Subcutaneous adipose tissue (tissue), 4 donors: ENCODE results near the gene AMHR2. TPM values are rescaled to one million over a fixed set of nuclear protein-coding genes. Genes with fewer than 3 reads are reported as not detected.

Experiments used
- CTCF ChIP-seq: fragments of 450-650 bp; IDR thresholded peaks from one replicate; pipeline ENCODE4 v1.5.1; 2016; ENCODE audit warnings: low read depth, mild to moderate bottlenecking, control low read depth, antibody characterized with exemption, moderate library complexity
- total RNA-seq, 4 donors: library from RNA; depleted of rRNA; stranded (reverse); fragments of >200 nt; gene quantifications; one replicate each; pipeline ENCODE4 v1.1.0, GENCODE V29; 2016

The AMHR2 gene
- total RNA-seq, 4 donors from 2014 or later = 0.22 TPM; not detected in 3

DNA sequence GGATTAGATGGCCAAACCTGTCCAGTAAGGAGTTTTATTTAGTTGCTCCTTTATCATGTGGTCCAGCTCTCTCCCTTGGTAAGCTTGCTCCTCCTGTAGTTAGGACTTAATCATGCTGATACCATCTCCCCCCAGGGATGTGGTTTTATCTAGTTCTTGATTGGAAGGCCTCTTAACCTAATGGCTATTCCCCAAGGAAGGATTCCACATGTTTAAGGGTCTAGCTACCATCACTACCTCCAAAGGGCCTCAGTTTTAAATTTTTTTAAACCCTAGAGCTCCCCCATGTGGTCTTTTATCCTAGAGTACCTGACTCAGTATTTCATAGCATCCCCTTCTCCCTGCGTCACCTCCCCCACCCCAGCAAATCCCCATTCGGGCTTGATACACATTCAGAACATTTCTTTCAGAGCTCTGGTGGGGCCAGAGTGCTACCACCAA is 53.1 kb downstream of the AMHR2 start:
- TF ChIP-seq CTCF = no peak

- no peak for TF ChIP-seq CTCF
These were observed 55.2 kb downstream of the AMHR2 start for GRCh38 chr12:53478865-53479264.

DNA sequence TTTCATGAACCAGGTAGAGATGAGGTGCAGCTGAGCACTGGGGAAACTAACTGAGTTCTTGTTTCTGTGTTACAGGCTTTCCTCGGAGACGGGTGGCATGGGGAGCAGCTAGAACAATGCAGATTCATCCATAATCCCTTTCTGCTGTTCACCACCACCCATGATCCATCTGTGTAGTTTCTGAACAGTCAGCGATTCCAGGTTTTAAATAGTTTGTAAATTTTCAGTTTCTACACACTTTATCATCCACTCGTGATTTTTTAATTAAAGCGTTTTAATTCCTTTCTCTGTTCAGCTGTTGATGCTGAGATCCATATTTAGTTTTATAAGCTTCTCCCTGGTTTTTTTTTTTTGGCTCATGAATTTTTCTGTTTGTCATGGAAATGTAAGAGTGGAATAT is 55.7 kb downstream of the AMHR2 start:
- TF ChIP-seq CTCF = no peak

- no peak for TF ChIP-seq CTCF
These were observed 57.1 kb downstream of the AMHR2 start for GRCh38 chr12:53480491-53481442.

Other genes starting within 250 kb of the AMHR2 start
- gene ZNF740, start 243.1 kb upstream of the AMHR2 start, total RNA-seq = 10 to 100 TPM; 14.0 to 22.3 (median 17.7) TPM
- 100 to 1,000 TPM in 2 of 4 donors, 10 to 100 TPM in 2; 63.7 to 215 (median 101) TPM for gene CSAD, start 242.9 kb upstream of the AMHR2 start, total RNA-seq
- gene ITGB7, start 216.6 kb upstream of the AMHR2 start, total RNA-seq = 1 to 10 TPM in 3 of 4 donors, under 1 TPM in 1; 0.49 to 8.1 (median 3.0) TPM
- gene RARG, start 191.6 kb upstream of the AMHR2 start, total RNA-seq = 10 to 100 TPM in 3 of 4 donors, 1 to 10 TPM in 1; 4.2 to 14.1 (median 10.9) TPM
- gene ESPL1, start 155.6 kb upstream of the AMHR2 start, total RNA-seq = 1 to 10 TPM in 2 of 4 donors, under 1 TPM in 1, not detected in 1; 0.38 to 2.4 (median 2.0) TPM
- 100 to 1,000 TPM; 523 to 856 (median 791) TPM for gene PFDN5, start 128.3 kb upstream of the AMHR2 start, total RNA-seq
- gene MYG1, start 124.2 kb upstream of the AMHR2 start, total RNA-seq = 10 to 100 TPM; 26.7 to 46.5 (median 40.7) TPM
- gene AAAS, start 102.2 kb upstream of the AMHR2 start, total RNA-seq = 10 to 100 TPM; 30.3 to 56.9 (median 35.0) TPM
- gene SP7, start 87.5 kb upstream of the AMHR2 start, total RNA-seq = not detected
- 10 to 100 TPM; 53.0 to 81.8 (median 72.7) TPM for gene SP1, start 43.7 kb upstream of the AMHR2 start, total RNA-seq
- gene PRR13, start 17.9 kb downstream of the AMHR2 start, total RNA-seq = 10 to 100 TPM; 57.7 to 83.1 (median 71.0) TPM
- 100 to 1,000 TPM; 622 to 768 (median 702) TPM for gene PCBP2, start 28.2 kb downstream of the AMHR2 start, total RNA-seq
- 10 to 100 TPM in 3 of 4 donors, 1 to 10 TPM in 1; 5.1 to 30.7 (median 24.6) TPM for gene MAP3K12, start 75.6 kb downstream of the AMHR2 start, total RNA-seq
- 10 to 100 TPM; 16.0 to 27.1 (median 22.7) TPM for gene TARBP2, start 77.4 kb downstream of the AMHR2 start, total RNA-seq
- gene NPFF, start 83.6 kb downstream of the AMHR2 start, total RNA-seq = not detected
- gene ATF7, start 202.5 kb downstream of the AMHR2 start, total RNA-seq = 10 to 100 TPM; 32.0 to 49.7 (median 43.7) TPM